MM.1S (cell line): Measurements from ENCODE around the gene MRPS33.

Source experiments
- DNase-seq: peaks from one replicate; pipeline ENCODE4 v3.0.0-alpha.2; 2015
- H2AFZ ChIP-seq: fragments of 300-600 bp; sonication (generic); 2 replicates; pipeline ENCODE4 v1.6.0; 2016; ENCODE audit warnings: antibody characterized with exemption, low read length
- H3F3A ChIP-seq: fragments of 300-600 bp; sonication (generic); 2 replicates; pipeline ENCODE4 v1.6.1; 2016; ENCODE audit warnings: mild to moderate bottlenecking, antibody characterized with exemption, low read length, moderate library complexity, mixed read lengths; ENCODE audit not compliant: insufficient read depth
- H3K27ac ChIP-seq: fragments of 300-600 bp; sonication (generic); 2 replicates; pipeline ENCODE4 v1.5.1; 2016; ENCODE audit warnings: mild to moderate bottlenecking, low read length
- H3K27me3 ChIP-seq: fragments of 300-600 bp; sonication (generic); replicated peaks from 2 replicates; pipeline ENCODE4 v1.6.0; 2016; ENCODE audit warnings: low read length; ENCODE audit not compliant: insufficient read depth
- H3K36me3 ChIP-seq: fragments of 300-600 bp; sonication (generic); replicated peaks from 2 replicates; pipeline ENCODE4 v1.6.1; 2016; ENCODE audit warnings: mild to moderate bottlenecking, low read length, mixed read lengths; ENCODE audit not compliant: insufficient read depth
- H3K4me1 ChIP-seq: fragments of 300-600 bp; sonication (generic); 2 replicates; pipeline ENCODE4 v1.6.1; 2016; ENCODE audit warnings: low read length, mixed read lengths
- H3K4me2 ChIP-seq: fragments of 300-600 bp; sonication (generic); 2 replicates; pipeline ENCODE4 v1.6.0; 2016; ENCODE audit warnings: low read depth, low read length
- H3K4me3 ChIP-seq: fragments of 300-600 bp; sonication (generic); 2 replicates; pipeline ENCODE4 v1.5.1; 2016; ENCODE audit warnings: low read length, mixed read lengths
- H3K79me2 ChIP-seq: fragments of 300-600 bp; sonication (generic); 2 replicates; pipeline ENCODE4 v1.6.1; 2016; ENCODE audit warnings: mixed run types, low read length, mixed read lengths
- H3K9ac ChIP-seq: fragments of 300-600 bp; sonication (generic); 2 replicates; pipeline ENCODE4 v1.6.1; 2016; ENCODE audit warnings: low read length, mixed read lengths
- H3K9me2 ChIP-seq: fragments of 300-600 bp; sonication (generic); replicated peaks from 2 replicates; pipeline ENCODE4 v1.6.1; 2016; ENCODE audit warnings: mild to moderate bottlenecking, low read length, mixed read lengths; ENCODE audit not compliant: insufficient read depth
- H3K9me3 ChIP-seq: fragments of 300-600 bp; sonication (generic); replicated peaks from 2 replicates; pipeline ENCODE4 v1.6.1; 2016; ENCODE audit warnings: mild to moderate bottlenecking, low read length, mixed read lengths; ENCODE audit not compliant: insufficient read depth
- H4K20me1 ChIP-seq: fragments of 300-600 bp; sonication (generic); 2 replicates; pipeline ENCODE4 v1.6.1; 2016; ENCODE audit warnings: mild to moderate bottlenecking, low read length, moderate library complexity, mixed read lengths; ENCODE audit not compliant: insufficient read depth
- EZH2 ChIP-seq: fragments of 300-600 bp; sonication (generic); optimal IDR thresholded peaks from 2 replicates; pipeline ENCODE3; 2017; ENCODE audit warnings: low read depth, mild to moderate bottlenecking, antibody characterized with exemption, low read length, mixed read lengths
- EZH2phosphoT487 ChIP-seq: fragments of 300-600 bp; sonication (generic); IDR thresholded peaks from 2 replicates; pipeline ENCODE4 v1.6.1; 2018; ENCODE audit warnings: antibody characterized with exemption, low read length
- TF ChIP-seq, protein P1 (sequence below): fragments of 300-600 bp; sonication (generic); IDR thresholded peaks from 2 replicates; pipeline ENCODE4 v1.5.1; 2016; ENCODE audit warnings: antibody characterized with exemption, low read length, mixed read lengths

Gene MRPS33

DNA sequence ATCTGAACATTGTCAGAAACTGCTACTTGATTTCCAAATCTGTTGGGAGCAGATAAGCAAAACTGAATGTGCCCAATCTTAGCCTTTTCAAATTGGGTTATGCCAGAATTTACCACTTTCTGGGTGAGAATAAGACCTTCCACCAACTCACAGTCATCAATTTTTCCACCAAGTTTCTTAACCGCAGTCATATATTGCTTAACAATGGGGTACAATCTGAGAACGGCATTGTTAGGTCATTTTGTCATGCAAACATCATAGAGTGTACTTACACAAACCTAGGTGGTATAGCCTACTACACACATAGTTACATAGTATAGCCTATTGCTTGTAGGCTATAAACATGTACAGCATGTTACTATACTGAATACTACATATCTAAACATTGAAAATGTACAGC lies 16.0 kb downstream of the MRPS33 start:
- no peaks in the 10 kb centered on the region for H3K79me2 ChIP-seq
- no peaks in the 10 kb centered on the region for H3K9me2 ChIP-seq
- no peaks in the 10 kb centered on the region; the same call in 1 of the 2 replicates for H3F3A ChIP-seq
- H3K36me3 ChIP-seq, result no peaks in the 10 kb centered on the region
- H3K9ac ChIP-seq, result no peak overlapping the region
- TF ChIP-seq, protein P1, sequence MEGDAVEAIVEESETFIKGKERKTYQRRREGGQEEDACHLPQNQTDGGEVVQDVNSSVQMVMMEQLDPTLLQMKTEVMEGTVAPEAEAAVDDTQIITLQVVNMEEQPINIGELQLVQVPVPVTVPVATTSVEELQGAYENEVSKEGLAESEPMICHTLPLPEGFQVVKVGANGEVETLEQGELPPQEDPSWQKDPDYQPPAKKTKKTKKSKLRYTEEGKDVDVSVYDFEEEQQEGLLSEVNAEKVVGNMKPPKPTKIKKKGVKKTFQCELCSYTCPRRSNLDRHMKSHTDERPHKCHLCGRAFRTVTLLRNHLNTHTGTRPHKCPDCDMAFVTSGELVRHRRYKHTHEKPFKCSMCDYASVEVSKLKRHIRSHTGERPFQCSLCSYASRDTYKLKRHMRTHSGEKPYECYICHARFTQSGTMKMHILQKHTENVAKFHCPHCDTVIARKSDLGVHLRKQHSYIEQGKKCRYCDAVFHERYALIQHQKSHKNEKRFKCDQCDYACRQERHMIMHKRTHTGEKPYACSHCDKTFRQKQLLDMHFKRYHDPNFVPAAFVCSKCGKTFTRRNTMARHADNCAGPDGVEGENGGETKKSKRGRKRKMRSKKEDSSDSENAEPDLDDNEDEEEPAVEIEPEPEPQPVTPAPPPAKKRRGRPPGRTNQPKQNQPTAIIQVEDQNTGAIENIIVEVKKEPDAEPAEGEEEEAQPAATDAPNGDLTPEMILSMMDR, result no peak
- no peak for TF ChIP-seq EZH2phosphoT487
- H4K20me1 ChIP-seq, result no peaks in the 10 kb centered on the region
- H3K9me3 ChIP-seq, result no peaks in the 10 kb centered on the region
- H2AFZ ChIP-seq, result no peak overlapping the region
- no peak for DNase-seq
- H3K4me3 ChIP-seq, result no peak overlapping the region
- H3K27ac ChIP-seq, result no peak overlapping the region
- H3K27me3 ChIP-seq, result no peaks in the 10 kb centered on the region
- H3K4me1 ChIP-seq, result no peaks in the 10 kb centered on the region
- no peak overlapping the region for H3K4me2 ChIP-seq

DNA sequence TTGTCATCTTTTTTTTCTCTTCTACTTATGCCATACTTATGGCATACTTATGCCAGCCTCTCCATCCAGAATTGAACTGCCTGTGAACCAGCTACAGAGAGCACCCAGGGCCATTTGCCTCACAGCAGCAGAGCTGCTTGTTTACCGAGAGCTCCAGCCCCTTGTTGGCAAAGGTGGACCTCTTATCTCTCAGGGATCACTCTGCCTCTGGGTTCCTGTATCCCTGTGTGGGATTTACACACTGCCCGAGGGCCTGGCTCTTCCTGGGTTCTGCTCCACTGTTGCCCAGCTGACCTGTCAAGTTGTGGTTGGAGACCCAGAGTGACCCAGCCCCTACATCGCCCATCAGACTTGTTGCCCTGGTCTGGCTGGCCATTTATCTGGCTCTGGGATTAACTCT lies 22.3 kb downstream of the MRPS33 start:
- Histone ChIP-seq H3K79me2 (no peaks in the 10 kb centered on the region), H3K9me2 (no peaks in the 10 kb centered on the region), H3K4me3 (no peak overlapping the region), H3K4me1 (no peaks in the 10 kb centered on the region), H3K9ac (no peak overlapping the region), H3K27me3 (no peaks in the 10 kb centered on the region), H3K9me3 (no peaks in the 10 kb centered on the region), H3K36me3 (no peaks in the 10 kb centered on the region), H3F3A (no peaks in the 10 kb centered on the region), H3K4me2 (no peak overlapping the region), H3K27ac (no peak overlapping the region), H4K20me1 (no peaks in the 10 kb centered on the region), H2AFZ (no peak overlapping the region)
- no peak for DNase-seq
- TF ChIP-seq EZH2phosphoT487 (no peak), EZH2 (no peak)
- TF ChIP-seq, protein P1, result no peak

DNA sequence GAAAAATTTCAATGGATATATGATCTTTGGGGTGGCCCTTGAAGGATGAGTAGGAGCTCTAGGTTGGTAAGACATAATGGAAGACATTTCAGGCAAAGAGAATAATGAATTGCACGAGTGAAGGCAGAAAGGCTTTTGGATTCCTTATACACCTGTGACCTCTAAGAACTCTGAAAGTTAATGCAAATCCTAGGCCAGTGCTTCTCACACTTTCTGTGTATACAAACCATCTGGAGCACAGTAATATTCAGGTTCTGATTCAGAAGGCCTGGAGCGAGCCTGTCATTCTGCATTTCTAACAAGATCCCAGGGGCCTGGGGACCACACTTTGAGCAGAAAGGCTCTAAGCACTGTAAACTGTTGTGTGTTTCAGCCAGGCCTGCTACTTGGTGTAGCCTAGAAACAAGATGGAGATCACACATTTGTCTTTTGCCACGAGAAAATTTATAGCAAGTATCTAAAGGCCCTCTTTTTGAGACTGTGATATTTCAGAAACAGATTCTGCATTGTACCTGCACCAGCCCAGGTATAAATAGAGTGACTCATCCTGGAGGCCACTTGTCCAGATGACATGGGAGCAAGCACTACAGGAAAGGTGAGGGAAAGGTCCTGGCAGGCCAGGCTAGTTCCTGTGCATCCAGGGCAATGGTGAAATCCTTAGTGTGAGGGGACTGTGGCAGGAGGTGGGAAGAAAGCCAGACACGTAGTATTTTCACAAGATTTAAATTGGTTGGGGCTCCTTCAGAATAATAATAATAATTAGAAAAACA lies 24.4 kb downstream of the MRPS33 start:
- Histone ChIP-seq H3K9me3 (no peaks in the 10 kb centered on the region), H3K4me3 (no peak overlapping the region), H3F3A (no peaks in the 10 kb centered on the region), H3K79me2 (no peaks in the 10 kb centered on the region), H3K27me3 (no peaks in the 10 kb centered on the region), H3K4me2 (no peak overlapping the region), H3K4me1 (no peaks in the 10 kb centered on the region), H3K9ac (no peak overlapping the region), H2AFZ (no peak overlapping the region), H3K36me3 (no peaks in the 10 kb centered on the region), H3K9me2 (no peaks in the 10 kb centered on the region), H4K20me1 (no peaks in the 10 kb centered on the region), H3K27ac (no peak overlapping the region)
- no peak for DNase-seq
- TF ChIP-seq EZH2 (no peak), EZH2phosphoT487 (no peak)
- TF ChIP-seq, protein P1, result no peak
